Ishikawa (cell line): Measurements from ENCODE around the gene MANEAL.

Experiments used
- CEBPB ChIP-seq: IDR thresholded peaks from 2 replicates; pipeline ENCODE4 v1.6.1; 2012
- CREB1 ChIP-seq: IDR thresholded peaks from 2 replicates; pipeline ENCODE4 v1.6.1; 2012; ENCODE audit warnings: low read depth
- EGR1 ChIP-seq: IDR thresholded peaks from 2 replicates; pipeline ENCODE4 v1.6.1; 2012
- EP300 ChIP-seq: IDR thresholded peaks from 2 replicates; pipeline ENCODE4 v1.6.1; 2012; ENCODE audit warnings: borderline replicate concordance
- FOXM1 ChIP-seq: IDR thresholded peaks from 2 replicates; pipeline ENCODE4 v1.6.1; 2012; ENCODE audit warnings: low read depth, borderline replicate concordance
- MAX ChIP-seq: IDR thresholded peaks from 2 replicates; pipeline ENCODE4 v1.6.1; 2012
- NFIC ChIP-seq: IDR thresholded peaks from 2 replicates; pipeline ENCODE4 v1.6.1; 2012
- RAD21 ChIP-seq: IDR thresholded peaks from 2 replicates; pipeline ENCODE4 v1.6.1; 2012; ENCODE audit warnings: low read depth
- REST ChIP-seq: IDR thresholded peaks from 2 replicates; pipeline ENCODE4 v1.6.1; 2012; ENCODE audit warnings: low read depth, mild to moderate bottlenecking
- TAF1 ChIP-seq: IDR thresholded peaks from 2 replicates; pipeline ENCODE4 v1.6.1; 2012; ENCODE audit warnings: low read depth, mild to moderate bottlenecking
- TCF12 ChIP-seq: IDR thresholded peaks from 2 replicates; pipeline ENCODE4 v1.6.1; 2012; ENCODE audit warnings: low read depth
- TEAD4 ChIP-seq: IDR thresholded peaks from 2 replicates; pipeline ENCODE4 v1.6.1; 2012
- USF1 ChIP-seq: IDR thresholded peaks from 2 replicates; pipeline ENCODE4 v1.6.1; 2012
- YY1 ChIP-seq: IDR thresholded peaks from 2 replicates; pipeline ENCODE4 v1.6.1; 2012; ENCODE audit warnings: low read depth
- ZBTB7A ChIP-seq: IDR thresholded peaks from 2 replicates; pipeline ENCODE4 v1.6.1; 2012; ENCODE audit warnings: low read depth

MANEAL gene

GRCh38 chr1:37759451-37759850 lies 34.2 kb upstream of the MANEAL start:
- TF ChIP-seq TAF1 (no peak), EGR1 (no peak), TCF12 (no peak), EP300 (no peak), MAX (no peak), NFIC (no peak), TEAD4 (no peak), USF1 (no peak), CEBPB (no peak), FOXM1 (no peak), RAD21 (no peak), ZBTB7A (no peak), REST (no peak), CREB1 (no peak), YY1 (no peak)

GRCh38 chr1:37761416-37762095 lies 32.1 kb upstream of the MANEAL start:
- TF ChIP-seq TEAD4 (no peak), RAD21 (no peak), USF1 (no peak)

- TF ChIP-seq CEBPB (no peak), REST (no peak), EP300 (no peak), EGR1 (no peak), NFIC (no peak), TCF12 (no peak), RAD21 (no peak), TEAD4 (no peak), USF1 (no peak), YY1 (no peak), CREB1 (no peak), ZBTB7A (no peak), TAF1 (no peak), FOXM1 (no peak), MAX (no peak)
Measured at GRCh38 chr1:37762516-37762915, 31.1 kb upstream of the MANEAL start.

- TF ChIP-seq EP300: no peak
- no peak for TF ChIP-seq ZBTB7A
- TF ChIP-seq TCF12: no peak
- TF ChIP-seq MAX: no peak
- TF ChIP-seq EGR1: no peak
- no peak for TF ChIP-seq YY1
- no peak for TF ChIP-seq USF1
- TF ChIP-seq TAF1: no peak
- no peak for TF ChIP-seq CEBPB
- TF ChIP-seq REST: no peak
- no peak for TF ChIP-seq RAD21
- TF ChIP-seq TEAD4: no peak
- TF ChIP-seq FOXM1: no peak
- TF ChIP-seq CREB1: no peak
Measured at GRCh38 chr1:37763791-37764413, 29.7 kb upstream of the MANEAL start.
